HL-60/S4 treated with phorbol 12-myristate 13-acetate at 8.2 ng/mL for 4 days and 3 days (cell line): Measurements from ENCODE around the gene DOLPP1.
"Not testable (repeated sequence)": the region's sequence is repeated elsewhere in the genome, so short reads cannot be mapped to it uniquely, and the experiment has no call there.

ENCODE experiments used
- in situ Hi-C: fragments of 300-500 bp; cut with MboI; formaldehyde crosslinking; loops from 2 replicates; pipeline ENCODE4 v1.15.0; 2022; ENCODE audit warnings: low sequenced_read_pairs

DOLPP1 gene

DNA sequence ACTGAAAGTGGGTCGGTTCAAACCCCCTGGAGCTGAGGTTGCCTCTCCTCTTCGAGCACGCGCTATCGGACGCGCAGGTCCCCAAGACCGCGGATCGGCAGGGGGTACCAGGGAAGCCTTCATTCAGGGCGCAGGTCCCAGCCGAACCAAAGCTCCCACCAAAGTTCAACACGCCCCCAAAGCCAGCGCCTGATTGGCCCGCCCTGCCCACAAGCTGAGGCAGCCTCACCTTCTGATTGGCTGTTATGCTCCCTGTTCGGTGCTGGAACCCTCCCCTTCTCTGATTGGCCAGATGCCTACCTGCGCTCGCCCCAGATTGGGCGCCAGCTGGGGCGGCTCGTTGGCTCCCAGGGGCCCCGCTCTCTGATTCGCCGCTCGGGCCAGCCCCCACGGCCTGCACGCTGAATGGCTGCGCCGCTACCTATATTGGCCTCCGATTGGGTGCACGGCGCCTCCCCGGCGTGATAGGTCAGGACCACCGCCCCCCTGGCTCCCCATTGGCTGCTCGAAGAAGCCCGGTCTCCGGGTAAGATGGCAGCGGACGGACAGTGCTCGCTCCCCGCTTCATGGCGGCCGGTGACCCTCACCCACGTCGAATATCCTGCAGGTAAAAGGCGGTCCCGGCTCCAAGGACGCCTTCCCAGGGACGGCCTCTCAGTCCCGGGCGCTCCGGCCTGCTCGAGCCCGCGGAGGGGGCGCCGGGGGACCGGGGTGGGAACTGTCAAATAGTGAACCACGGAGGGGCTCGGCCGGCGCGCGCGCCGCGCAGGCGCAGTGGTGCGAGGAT, at the start of gene DOLPP1:
Gene DOLPP1 (plus strand): TSS at position 511 of the 787 bp plus-strand sequence. CDS start 21 bp downstream, at position 532.
- in situ Hi-C loops: no loop called here

DNA sequence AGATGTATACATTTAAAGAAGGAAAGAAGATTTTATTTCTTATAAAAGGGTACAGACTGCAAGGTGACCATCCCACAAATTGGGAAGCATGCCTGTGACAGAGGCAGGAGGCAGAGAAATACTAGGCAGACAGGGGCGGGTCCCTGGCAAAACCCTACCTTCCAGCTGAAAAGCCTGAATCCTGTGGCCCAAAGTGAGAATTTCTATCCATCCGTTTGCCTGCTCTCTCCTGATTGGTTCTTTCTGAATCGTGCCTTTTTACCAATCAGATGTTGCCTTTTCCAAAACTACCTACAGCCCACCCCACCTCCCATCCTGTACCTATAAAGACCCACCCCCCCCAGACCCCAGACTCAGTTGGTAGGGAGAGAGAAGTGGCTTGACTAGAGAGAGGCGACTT, 49.4 kb upstream of the DOLPP1 start:
- in situ Hi-C loops: no loop called here

GRCh38 chr9:129032541-129033159, 48.3 kb upstream of the DOLPP1 start:
- in situ Hi-C loops: no loop called here

DNA sequence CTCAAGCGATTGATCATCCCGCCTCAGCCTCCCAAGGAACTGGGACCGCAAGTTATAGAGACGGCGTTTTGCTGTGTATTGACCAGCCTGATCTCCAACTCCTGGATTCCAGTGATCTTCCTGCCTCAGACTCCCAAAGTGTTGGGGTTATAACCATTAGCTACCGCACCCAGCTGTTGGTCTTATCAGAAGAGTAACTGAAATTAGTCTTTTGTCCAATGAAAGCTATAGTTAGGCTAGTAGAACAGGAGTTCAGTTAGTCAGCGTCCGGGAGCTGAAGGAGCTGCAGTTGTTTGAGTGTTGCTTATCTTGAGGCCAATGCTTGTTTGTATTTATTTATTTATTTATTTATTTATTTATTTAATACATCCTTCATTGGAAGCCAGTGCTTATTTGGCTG, 47.7 kb upstream of the DOLPP1 start:
- in situ Hi-C loops: no loop called here

DNA sequence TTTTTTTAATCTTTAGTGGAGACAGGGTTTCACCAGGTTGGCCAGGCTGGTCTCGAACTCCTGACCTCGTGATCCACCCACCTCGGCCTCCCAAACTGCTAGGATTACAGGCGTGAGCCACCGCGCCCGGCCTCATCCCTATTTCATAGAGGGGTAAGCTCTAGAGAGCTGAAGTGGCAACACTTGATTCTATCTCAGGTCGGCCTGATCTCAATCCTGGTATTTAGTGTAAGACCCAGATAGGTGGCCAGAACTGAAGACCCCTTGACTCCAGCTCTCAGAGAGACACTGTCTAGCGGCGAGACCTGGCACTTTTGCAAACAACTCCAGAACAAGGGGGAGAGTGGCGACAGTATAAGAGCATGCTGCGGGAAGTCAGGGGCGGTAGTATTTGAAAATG, 45.1 kb upstream of the DOLPP1 start:
- in situ Hi-C loops: not testable (repeated sequence)

GRCh38 chr9:129036241-129036922, 44.5 kb upstream of the DOLPP1 start, which contains the start of gene MIGA2:
TSS of gene MIGA2 (plus strand) at chr9:129036626. CDS start at chr9:129040595, 3,969 bp downstream.
- in situ Hi-C loops: no loop called here

DNA sequence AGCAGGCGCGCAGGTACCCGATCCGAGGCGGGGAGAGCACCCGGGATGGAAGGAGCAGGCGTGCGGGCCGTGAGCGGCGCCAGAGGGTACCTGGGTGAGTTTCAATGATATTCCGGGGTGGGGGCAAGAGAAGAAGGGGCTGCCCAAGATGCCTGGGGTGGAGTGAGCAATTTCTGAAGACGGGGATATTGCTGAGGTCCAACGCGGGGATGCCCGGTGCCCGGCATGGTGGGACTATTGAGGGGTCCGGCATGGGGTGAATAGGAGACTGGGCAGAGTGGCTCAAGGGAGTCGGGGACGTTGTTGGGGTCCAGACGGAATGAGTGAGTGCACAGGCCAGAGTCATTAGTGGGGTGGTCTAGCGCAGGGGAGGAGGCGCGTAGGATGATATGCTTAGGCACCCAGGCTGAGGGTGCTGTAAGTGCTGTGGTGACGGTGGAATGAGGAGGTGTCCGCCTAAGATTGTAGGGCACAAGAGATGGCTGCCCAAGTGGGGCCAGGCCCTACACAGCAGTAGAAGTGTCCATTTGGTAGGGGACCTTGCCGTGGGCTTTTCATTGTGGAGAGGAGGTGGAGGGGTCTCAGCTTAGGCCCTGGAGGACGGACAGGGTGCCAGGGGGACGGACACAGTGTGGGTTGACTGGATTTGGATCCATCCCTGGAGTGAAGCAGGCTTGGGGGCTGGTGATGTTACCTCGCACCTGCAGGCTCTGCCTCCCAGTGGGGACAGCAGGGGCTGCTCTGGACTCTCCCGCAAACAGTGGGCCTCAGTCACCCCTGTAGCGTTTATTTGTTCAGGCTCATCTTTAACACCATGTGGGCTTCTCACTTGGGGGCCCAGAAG, 43.8 kb upstream of the DOLPP1 start:
- in situ Hi-C loops: no loop called here

GRCh38 chr9:129037767-129038098, 43.2 kb upstream of the DOLPP1 start:
- in situ Hi-C loops: no loop called here

GRCh38 chr9:129038109-129038852, 42.6 kb upstream of the DOLPP1 start:
- in situ Hi-C loops: no loop called here

- in situ Hi-C loops: no loop called here
These were observed 40.7 kb upstream of the DOLPP1 start for GRCh38 chr9:129040113-129040643.

DNA sequence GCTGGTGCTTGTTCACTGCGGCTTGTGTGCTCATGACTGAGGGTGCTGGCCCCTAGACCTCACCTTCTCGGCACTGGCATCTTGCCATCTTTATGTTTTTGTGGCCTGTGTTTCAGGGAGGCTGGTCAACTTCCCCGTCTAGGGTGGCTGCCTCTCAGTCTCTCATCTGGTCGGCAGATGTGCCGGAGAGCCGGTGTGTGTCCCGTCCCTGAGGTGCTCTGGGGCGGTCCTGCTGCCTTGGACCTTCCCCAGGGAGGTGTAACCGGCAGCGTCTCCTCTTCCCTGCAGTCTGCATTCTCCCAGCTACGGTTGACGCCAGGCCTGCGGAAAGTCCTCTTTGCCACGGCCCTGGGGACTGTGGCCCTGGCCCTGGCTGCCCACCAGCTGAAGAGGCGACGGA, 38.9 kb upstream of the DOLPP1 start:
- in situ Hi-C loops: no loop called here

DNA sequence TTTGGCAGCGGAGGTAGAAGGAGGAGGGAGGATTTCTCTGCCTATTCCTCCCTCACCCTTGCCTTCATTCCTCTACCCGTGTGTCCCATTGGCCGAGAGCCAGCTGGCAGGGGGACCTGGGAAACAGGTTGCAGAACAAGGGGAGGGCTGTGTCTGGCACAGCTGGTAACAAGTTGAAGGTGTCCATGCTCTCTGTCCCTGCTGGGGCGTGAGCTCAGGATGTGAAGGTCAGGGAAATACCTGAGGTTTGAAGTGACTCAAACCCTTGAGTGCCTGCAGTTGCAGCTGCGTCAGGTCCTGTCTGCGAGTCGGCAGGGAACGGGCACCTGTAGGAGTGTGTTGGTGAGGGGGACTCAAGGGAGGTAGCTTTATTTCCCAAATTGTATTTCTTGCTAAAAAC, 28.3 kb upstream of the DOLPP1 start:
- in situ Hi-C loops: no loop called here

DNA sequence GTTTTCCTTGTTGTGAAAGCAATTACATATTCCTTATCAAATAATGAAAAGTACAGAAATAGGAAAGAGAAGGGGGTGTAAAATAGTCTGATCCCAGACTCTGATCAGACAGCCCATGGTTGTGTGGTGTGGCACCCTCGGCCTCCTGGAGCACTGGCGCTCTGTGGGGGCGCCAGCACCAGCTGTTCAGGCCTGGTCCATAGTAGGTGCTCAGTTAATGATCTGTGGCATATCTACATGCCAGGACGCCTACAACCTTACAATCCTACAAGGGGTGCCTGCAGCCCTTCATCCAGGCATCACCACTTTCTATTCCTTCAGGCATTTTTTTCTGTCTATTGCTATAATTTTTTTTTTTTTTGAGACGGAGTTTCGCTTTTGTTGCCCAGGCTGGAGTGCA, 27.9 kb upstream of the DOLPP1 start:
- in situ Hi-C loops: no loop called here

GRCh38 chr9:129054163-129054851, 26.6 kb upstream of the DOLPP1 start:
- in situ Hi-C loops: no loop called here

DNA sequence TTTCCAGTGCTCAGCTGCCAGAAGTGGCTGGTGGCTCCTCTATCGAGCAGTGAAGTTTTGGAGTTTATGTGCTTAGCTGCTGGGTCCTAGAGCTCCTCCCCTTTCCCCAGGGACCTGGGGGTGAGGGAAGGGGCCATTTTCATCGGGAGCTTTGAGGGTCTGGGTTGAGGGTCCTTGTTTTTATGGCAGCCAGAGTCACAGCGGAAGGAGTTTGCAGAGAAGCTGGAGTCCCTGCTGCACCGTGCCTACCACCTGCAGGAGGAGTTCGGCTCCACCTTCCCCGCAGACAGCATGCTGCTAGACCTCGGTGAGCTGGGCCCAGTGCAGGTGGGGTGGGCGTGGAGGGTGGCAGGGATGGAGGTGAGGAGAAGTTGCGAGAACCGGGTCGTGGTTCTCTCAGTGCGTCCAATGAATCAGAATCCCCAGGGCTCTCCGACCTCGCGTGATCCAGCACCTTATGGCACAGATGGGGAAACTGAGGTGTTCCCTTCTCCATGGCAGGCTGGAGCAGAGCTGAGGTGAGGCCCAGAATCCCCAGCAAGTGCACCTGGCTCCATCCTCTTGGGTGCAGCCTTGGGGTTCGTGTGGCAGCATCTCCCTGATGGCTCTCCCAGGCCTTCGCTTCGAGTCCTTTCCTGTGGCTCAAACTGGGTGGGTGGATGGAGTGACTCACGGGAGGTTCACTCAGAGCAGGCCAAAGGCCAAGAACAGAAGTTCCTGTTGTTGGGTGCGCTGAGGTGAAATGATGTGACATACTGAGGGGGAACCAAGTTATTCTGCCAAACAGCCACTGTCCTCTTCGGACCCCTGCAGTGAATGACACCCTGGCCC, 21.7 kb upstream of the DOLPP1 start:
- in situ Hi-C loops: no loop called here

GRCh38 chr9:129059796-129060785, 20.8 kb upstream of the DOLPP1 start:
- in situ Hi-C loops: no loop called here

GRCh38 chr9:129060991-129061390, 19.9 kb upstream of the DOLPP1 start:
- in situ Hi-C loops: no loop called here
